AG09319 (cell line): ENCODE results near the gene ABCG4.
"Not testable (repeated sequence)": the region's sequence is repeated elsewhere in the genome, so short reads cannot be mapped to it uniquely, and the experiment has no call there.

Source experiments
- DNase-seq: peaks from one replicate; pipeline ENCODE4 v3.0.0-alpha.2; 2010; ENCODE audit warnings: low read depth; ENCODE audit errors: extremely low read depth
- TF ChIP-seq, protein P1 (sequence below): IDR thresholded peaks from 2 replicates; pipeline ENCODE4 v1.5.1; 2011; ENCODE audit warnings: low read depth, mild to moderate bottlenecking, inconsistent platforms, low read length, moderate library complexity

The ABCG4 gene

DNA sequence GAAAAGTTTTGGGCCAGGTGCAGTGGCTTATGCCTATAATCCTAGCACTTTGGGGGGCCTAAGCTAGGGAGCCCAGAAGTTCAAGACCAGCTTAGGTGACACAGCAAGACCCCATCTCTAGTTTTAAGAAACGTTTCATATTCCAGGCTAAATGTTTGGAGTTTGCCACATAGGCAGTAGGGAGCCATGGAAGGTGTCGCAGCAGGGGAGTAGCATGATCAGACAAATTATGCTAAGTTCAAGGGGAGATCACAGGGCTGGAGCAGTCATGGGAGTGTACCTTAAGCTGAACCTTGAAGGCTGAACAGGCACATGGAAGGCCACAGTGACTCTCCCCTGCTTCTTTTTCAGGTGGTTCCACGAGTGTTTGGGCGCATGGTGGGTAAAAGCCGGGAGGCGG, 30.5 kb downstream of the ABCG4 start:
- TF ChIP-seq, protein P1, sequence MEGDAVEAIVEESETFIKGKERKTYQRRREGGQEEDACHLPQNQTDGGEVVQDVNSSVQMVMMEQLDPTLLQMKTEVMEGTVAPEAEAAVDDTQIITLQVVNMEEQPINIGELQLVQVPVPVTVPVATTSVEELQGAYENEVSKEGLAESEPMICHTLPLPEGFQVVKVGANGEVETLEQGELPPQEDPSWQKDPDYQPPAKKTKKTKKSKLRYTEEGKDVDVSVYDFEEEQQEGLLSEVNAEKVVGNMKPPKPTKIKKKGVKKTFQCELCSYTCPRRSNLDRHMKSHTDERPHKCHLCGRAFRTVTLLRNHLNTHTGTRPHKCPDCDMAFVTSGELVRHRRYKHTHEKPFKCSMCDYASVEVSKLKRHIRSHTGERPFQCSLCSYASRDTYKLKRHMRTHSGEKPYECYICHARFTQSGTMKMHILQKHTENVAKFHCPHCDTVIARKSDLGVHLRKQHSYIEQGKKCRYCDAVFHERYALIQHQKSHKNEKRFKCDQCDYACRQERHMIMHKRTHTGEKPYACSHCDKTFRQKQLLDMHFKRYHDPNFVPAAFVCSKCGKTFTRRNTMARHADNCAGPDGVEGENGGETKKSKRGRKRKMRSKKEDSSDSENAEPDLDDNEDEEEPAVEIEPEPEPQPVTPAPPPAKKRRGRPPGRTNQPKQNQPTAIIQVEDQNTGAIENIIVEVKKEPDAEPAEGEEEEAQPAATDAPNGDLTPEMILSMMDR = no peak
- no peak for DNase-seq

DNA sequence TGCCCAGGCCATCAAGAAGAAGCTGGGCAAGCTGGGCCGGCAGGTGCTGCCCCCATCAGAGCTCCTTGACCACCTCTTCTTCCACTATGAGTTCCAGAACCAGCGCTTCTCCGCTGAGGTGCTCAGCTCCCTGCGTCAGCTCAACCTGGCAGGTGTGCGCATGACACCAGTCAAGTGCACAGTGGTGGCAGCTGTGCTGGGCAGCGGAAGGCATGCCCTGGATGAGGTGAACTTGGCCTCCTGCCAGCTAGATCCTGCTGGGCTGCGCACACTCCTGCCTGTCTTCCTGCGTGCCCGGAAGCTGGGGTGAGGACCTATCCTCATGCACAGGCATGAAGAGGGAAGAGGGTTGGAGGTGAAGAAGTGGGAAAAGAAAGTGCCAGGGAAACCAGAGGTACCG, 31.1 kb downstream of the ABCG4 start:
- DNase-seq = no peak
- TF ChIP-seq, protein P1 = no peak

DNA sequence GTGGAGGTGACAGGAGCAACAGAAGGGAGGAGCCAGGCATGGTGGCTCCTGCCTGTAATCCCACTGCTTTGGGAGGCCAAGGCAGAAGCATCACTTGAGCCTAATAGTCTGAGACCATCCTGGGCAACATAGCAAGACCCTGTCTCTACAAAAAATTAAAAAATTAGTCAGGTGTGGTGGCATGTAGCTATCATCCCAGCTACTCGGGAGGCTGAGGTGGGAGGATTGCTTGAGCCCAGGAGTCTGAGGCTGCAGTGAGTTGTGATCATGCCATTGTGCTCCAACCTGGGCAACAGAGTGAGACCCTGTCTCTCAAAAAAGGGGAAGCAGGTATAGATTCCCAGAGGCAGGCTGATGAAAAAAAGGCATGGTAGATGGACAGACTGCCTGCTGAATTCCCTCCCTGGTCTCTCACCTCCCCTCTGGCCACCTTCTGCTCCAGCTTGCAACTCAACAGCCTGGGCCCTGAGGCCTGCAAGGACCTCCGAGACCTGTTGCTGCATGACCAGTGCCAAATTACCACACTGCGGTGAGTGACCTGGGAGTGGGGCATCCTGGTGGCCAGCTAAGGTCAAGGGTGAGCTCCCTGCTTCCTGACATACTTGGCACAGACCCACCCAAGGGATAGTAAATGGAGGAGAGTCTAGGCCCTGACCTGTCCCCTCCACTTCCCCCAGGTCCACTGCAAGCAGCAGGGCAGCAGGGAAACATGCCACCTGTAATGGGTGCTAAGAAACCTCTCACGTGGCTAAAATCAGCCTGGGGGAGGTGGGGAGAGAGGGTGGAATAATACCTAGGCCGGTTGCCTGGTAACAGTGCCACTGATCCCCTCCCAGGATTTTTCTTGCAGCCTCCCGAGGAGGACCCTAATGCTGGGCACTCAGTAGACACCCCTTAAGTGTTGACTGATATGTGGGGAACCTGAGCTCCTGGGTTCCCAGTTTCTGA, 32.2 kb downstream of the ABCG4 start:
- DNase-seq = no peak
- TF ChIP-seq, protein P1 = no peak

DNA sequence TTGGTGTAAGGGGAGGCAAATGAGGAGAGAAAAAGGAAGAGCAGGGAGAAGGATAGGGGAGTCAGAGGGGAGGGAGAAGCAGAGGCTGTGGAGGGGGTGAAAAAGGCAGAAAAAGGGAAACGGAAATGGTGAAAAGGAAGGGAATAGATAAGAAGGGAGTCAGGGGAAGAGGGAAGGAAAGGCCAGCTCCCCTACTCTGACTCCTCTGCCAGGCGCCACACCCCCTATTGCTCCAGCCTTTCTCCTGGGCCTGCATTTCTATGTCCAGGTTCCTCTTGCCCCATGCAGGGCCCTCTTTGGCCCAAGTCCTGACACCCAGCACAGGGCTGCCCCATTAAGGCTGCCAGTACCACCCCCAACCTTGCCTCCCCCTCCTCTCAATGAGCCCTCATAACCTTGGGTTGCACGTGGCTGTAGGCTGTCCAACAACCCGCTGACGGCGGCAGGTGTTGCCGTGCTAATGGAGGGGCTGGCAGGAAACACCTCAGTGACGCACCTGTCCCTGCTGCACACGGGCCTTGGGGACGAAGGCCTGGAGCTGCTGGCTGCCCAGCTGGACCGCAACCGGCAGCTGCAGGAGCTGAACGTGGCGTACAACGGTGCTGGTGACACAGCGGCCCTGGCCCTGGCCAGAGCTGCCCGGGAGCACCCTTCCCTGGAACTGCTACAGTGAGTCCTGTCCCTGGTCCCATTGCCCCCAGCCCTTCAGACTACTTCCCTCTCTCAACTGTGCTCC, 33.0 kb downstream of the ABCG4 start:
- TF ChIP-seq, protein P1 = no peak
- DNase-seq = no peak

DNA sequence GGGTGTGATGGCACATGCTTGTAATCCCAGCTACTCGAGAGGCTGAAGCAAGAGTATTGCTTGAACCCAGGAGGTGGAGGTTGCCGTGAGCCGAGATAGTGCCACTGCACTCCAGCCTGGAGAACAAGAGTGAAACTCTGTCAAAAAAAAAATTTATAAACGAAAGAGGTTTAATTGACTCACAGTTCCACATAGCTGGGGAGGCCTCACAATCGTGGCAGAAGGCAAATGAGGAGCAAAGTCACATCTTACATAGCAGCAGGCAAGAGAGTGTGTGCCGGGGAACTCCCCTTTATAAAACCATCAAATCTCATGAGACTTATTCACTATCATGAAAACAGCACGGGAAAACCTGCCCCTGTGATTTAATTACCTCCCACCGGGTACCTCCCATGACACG, 35.5 kb downstream of the ABCG4 start:
- not testable (repeated sequence) for DNase-seq

DNA sequence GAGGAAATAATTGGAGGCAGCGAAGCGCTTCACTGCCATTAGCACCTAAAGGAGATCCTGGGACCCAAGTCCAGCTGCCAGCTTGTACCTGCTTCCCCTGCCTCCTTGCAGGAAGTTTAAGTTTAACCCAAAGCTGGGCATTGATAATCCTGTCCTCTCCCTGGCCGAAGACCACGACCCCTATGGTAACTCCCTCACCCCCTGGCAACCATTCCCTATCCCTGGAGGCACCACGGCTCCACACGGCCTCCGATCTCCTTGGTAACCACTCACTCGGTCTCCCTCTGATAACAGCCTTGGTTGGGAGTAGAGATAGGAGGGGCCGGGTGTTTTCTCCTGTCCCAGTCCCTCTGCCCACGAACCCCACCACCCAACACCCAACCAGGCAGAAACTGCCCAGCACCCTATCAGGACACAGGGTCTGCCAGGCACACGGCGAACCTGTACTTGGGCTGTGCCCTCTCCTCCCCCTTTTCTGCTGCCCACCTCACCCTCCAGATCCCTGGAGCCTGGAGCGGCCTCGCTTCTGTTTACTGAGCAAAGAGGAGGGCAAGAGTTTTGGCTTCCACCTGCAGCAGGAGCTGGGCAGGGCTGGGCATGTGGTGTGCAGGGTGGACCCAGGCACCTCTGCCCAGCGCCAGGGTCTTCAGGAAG, 37.3 kb downstream of the ABCG4 start:
- DNase-seq = no peak
- TF ChIP-seq, protein P1 = no peak

DNA sequence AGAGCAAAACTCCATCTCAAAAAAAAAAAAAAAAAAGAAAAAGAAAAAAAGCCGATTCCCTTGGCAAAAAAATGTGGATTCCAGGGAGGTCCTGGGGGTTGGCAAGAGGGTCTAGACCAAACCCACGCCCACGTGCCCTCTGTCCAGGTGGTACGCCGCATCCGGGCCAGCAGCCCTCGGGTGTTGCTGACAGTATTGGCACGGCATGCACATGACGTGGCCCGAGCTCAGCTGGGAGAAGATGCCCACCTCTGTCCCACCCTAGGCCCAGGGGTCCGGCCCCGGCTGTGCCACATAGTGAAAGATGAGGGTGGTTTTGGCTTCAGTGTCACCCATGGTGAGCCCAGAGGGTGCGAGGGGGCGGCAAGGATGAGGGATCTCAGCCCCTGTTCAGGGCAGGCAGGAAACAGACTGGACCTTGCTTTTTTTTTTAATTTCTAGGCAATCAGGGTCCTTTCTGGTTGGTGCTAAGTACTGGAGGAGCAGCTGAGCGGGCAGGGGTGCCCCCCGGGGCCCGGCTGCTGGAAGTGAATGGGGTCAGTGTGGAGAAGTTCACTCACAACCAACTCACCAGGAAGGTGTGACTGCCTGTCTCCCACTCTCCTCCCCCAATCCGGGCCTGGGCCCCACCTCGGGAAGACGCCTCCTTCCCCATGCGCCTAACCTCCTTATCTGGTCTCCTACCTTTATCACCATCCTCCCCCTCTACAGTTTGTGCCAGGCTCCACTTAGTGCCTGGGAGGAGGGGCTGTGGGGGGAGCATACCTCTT, 38.5 kb downstream of the ABCG4 start:
- no peak for DNase-seq
- TF ChIP-seq, protein P1 = no peak
